RWPE1 (cell line): ENCODE measurements around the gene NR0B2.
A peak's percentile ranks its signal among the peaks of the same experiment; 100 is the strongest.

Source experiments
- CTCF ChIA-PET: fragments of 350-600 bp; sonication (Branson Sonifier 250); formaldehyde crosslinking; extraction: SDS; loops from one replicate; lab custom pipeline; 2021; lab: Yijun Ruan, JAX
- POLR2A ChIA-PET: fragments of 400-600 bp; formaldehyde crosslinking; extraction: SDS; loops from one replicate; lab custom pipeline; 2020; ENCODE audit warnings: antibody characterized with exemption; ENCODE audit not compliant: low non-redundant PET; lab: Yijun Ruan, JAX
- DNase-seq: peaks from one replicate; pipeline ENCODE4 v3.0.0; 2012; ENCODE audit warnings: low spot score
- H3K27ac ChIP-seq: fragments of 450-650 bp; 2 replicates; pipeline ENCODE4 v1.5.1; 2017
- TF ChIP-seq, protein P1 (sequence below): fragments of 450-650 bp; conservative IDR thresholded peaks from 2 replicates; pipeline ENCODE4 v1.5.1; 2017; ENCODE audit warnings: low read depth, mild to moderate bottlenecking

Gene NR0B2, protein sequence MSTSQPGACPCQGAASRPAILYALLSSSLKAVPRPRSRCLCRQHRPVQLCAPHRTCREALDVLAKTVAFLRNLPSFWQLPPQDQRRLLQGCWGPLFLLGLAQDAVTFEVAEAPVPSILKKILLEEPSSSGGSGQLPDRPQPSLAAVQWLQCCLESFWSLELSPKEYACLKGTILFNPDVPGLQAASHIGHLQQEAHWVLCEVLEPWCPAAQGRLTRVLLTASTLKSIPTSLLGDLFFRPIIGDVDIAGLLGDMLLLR

DNA sequence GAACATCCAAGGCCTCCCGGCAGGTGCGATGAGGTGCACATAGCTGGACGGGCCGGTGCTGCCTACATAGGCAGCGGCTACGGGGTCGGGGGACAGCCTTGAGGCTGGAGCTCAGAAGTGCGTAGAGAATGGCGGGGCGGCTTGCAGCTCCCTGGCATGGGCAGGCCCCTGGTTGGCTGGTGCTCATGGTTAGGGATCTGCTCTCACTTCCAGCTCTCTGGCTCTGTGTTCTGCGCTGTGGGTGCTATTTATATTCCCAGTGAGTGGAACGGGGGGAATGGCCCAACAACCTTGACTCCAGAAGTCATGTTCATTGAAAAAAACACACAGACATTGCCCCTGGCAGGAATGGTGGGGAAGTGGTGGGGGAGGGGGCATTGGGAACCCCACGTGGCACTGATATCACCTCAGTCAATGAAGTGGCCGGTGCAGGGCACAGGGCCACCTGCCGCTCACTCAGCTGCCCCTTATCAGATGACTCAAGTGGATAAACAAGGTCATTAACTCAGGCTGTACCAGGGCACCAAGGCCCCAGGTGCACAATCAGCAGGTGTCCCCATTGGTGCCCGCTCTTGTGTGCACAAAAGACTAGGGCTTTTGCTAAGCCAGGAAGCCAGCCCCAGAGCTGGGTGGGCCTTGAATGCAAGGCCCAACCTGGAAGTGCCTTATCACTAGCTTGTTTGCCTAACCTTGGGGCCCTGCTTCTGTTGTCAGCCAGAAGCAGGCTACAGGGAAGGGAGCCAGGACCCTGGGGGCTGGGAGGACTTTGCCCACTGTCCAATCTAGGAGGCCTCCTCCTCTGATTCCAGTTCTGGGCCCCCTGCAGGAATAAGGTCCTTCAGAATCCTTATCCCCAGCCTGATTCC lies at the start of gene NR0B2:
NR0B2 (minus strand) TSS at position 222 of the 866 bp plus-strand sequence; CDS start at position 187, 35 bp downstream.
- no peak for DNase-seq
- CTCF ChIA-PET = interaction anchor here (0.7 kb wide), 1 partner anchor 36 kb away, joined by 4 read pairs; no protein-coding TSS in a partner anchor
- no peak within 1 kb of the TSS for H3K27ac ChIP-seq
- TF ChIP-seq, protein P1, sequence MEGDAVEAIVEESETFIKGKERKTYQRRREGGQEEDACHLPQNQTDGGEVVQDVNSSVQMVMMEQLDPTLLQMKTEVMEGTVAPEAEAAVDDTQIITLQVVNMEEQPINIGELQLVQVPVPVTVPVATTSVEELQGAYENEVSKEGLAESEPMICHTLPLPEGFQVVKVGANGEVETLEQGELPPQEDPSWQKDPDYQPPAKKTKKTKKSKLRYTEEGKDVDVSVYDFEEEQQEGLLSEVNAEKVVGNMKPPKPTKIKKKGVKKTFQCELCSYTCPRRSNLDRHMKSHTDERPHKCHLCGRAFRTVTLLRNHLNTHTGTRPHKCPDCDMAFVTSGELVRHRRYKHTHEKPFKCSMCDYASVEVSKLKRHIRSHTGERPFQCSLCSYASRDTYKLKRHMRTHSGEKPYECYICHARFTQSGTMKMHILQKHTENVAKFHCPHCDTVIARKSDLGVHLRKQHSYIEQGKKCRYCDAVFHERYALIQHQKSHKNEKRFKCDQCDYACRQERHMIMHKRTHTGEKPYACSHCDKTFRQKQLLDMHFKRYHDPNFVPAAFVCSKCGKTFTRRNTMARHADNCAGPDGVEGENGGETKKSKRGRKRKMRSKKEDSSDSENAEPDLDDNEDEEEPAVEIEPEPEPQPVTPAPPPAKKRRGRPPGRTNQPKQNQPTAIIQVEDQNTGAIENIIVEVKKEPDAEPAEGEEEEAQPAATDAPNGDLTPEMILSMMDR = no peak
- POLR2A ChIA-PET = interaction anchor here (0.5 kb wide), 1 partner anchor 44 kb away, joined by 4 read pairs; no protein-coding TSS in a partner anchor

DNA sequence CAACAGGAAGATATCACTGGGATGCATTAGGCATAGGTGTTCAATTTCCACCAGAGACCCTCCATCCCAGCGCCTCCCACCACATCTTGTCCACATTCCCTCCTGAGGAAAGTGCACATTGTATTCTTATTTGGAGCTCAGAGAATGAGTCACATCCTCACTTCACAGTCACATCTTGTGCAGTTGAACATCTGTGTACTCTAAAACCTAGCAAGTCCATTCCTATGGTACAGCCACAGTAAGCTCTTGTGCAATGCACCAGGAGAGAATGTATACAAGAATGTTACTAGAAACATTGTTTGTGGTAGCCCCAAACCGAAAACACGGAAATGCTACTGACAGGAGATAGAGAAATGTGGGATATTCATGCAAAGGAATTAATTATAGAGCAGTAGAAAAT lies 48.1 kb upstream of the NR0B2 start:
- CTCF ChIA-PET = no interaction called here

DNA sequence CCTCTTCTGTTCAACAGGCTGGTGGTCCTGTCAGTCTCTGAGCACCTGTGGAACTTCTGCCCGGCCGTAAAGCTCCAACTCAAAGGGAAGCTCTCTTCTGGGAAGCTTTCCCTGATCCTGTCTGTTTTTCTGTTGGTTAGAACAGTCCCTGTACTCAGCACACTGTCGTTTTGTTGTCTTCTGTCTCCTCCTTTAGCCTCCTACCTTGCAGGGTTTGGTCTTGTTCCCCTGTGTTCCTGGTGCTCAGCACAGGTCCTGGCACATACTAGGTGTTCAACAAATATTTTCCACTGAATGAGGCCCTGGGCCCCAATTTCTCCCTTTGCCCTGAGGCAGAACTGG lies 46.8 kb upstream of the NR0B2 start:
- ChIA-PET CTCF (no interaction called here), POLR2A (interaction anchor here (0.6 to 1.6 kb wide), 5 partner anchors 34 to 131 kb away, joined by 3 to 6 read pairs (median 3); partner anchors contain the start of gene GPN2)
- no peak for DNase-seq
- TF ChIP-seq, protein P1 = no peak
- H3K27ac ChIP-seq = peak overlapping the region; percentile 94

More for the DNA sequence above, 48.1 kb upstream of the NR0B2 start:
- peak overlapping the region; percentile 94 for H3K27ac ChIP-seq
- POLR2A ChIA-PET = interaction anchor here (0.6 kb wide), 1 partner anchor 297 kb away, joined by 5 read pairs; no protein-coding TSS in a partner anchor
- peak; percentile 78 for DNase-seq
- TF ChIP-seq, protein P1 = no peak

DNA sequence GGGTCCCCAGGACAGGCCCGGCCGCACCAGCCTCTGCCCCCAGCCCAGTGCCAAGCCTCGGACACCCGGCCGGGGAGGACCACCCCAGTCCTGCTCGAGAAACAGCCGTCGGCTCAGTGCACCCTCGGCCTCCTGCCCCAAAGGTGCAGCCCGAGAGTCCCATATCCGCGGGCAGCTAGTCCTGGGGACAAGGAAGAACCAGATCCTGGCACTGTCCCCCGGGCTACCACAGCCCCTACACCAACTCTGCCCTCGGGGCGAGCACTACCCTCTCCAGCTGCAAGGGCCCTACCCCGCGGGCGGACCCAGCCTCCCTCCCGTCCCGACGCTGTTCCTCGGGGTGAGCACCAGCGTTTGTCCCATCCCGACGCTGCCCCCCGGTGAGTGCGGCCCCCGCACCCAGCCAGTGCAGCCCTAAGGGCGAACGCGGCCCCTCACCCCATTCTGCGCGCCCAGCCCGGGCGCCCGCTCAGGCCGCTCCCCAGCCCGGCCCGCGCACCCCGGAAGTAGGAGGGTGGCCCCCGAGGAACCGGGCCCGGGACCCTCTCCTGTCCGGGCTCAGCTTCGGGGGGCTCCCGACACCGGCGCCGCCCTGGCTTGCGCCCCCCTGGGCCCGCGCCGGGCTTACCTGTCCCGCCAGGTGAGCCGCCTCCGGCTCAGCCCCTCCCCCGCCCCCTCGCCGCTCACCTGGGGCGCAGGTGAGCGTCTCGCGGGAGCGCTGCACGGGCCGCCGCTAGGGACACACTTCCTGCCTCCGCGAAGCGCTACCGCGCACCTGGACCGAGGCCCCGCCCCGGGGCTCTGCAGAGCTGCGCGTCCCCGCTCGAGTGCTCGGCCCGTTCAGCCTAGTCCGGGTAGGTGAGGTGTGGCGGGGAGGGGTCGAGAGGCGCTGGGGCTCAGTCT lies 46.2 kb upstream of the NR0B2 start, which contains the start of gene KDF1:
KDF1 (minus strand) TSS at position 747 of the 903 bp plus-strand sequence. CDS start 8,088 bp downstream, outside the sequence.
- peak within 1 kb of the TSS; percentile 94 for H3K27ac ChIP-seq
- peak; percentile 87 for DNase-seq
- POLR2A ChIA-PET = interaction anchor here (0.6 to 1.6 kb wide), 6 partner anchors 34 to 130 kb away, joined by 3 to 6 read pairs (median 3); partner anchors contain the start of gene GPN2
- CTCF ChIA-PET = interaction anchor here (1.1 kb wide), 1 partner anchor 85 kb away, joined by 3 read pairs; no protein-coding TSS in a partner anchor
- TF ChIP-seq, protein P1 = peak; percentile 34

DNA sequence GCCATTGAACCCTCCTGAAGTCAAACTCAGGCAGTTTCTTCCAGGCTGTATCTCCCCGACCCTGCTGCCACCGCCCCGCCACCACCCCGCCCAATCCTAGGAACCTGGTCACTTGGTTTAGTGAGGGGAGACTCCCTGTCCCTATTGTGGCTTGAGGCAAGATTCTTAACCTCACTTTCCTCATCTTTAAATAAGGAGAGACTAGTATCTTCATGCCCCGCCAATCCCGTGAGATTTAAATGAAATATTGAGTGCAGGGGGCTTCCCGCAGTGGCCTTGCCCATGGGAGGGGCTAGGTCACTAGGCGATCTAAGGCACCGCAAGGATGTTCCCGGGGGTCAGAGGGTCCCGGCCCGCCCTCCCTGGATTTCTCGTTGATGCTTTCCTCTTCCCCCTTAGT lies 45.5 kb upstream of the NR0B2 start:
- ChIA-PET CTCF (interaction anchor here (0.8 to 1.1 kb wide), 2 partner anchors 86 to 96 kb away, joined by 3 read pairs; no protein-coding TSS in a partner anchor), POLR2A (interaction anchor here (1.0 kb wide), 1 partner anchor 33 kb away, joined by 3 read pairs; no protein-coding TSS in a partner anchor)

More for the DNA sequence above, 45.5 kb upstream of the NR0B2 start:
- H3K27ac ChIP-seq = peak overlapping the region; percentile 94
- TF ChIP-seq, protein P1 = no peak
- no peak for DNase-seq
